Endothelial cell of coronary artery (primary cell): Measurements from ENCODE around the gene NRROS. TPM values are rescaled to one million over a fixed set of nuclear protein-coding genes. Genes with fewer than 3 reads are reported as not detected.

Experiments used
- total RNA-seq: library from RNA; depleted of rRNA; stranded (reverse); fragments of >200 nt; gene quantifications from 2 replicates; pipeline ENCODE4 v1.2.3, GENCODE V29; 2014

The NRROS gene
- total RNA-seq: 1.9 and 5.2 TPM in 2 replicates

GRCh38 chr3:196639483-196640296 lies at the start of gene NRROS:
TSS of gene NRROS (plus strand) at chr3:196639694. CDS start at chr3:196654540, 14,846 bp downstream.

Other genes with a start within 250 kb of the NRROS start
- gene UBXN7, start 207.3 kb upstream of the NRROS start, total RNA-seq: 15.6 and 20.8 TPM in 2 replicates
- gene RNF168, start 135.9 kb upstream of the NRROS start, total RNA-seq: 21.6 and 24.6 TPM in 2 replicates
- gene SMCO1, start 124.3 kb upstream of the NRROS start, total RNA-seq: not detected in 2 replicates
- 8.1 and 9.4 TPM in 2 replicates for gene WDR53, start 71.1 kb upstream of the NRROS start, total RNA-seq
- 13.4 and 14.0 TPM in 2 replicates for gene FBXO45, start 71.0 kb upstream of the NRROS start, total RNA-seq
- gene CEP19, start 72.6 kb downstream of the NRROS start, total RNA-seq: 1.3 and 2.4 TPM in 2 replicates
- 12.7 and 14.2 TPM in 2 replicates for gene PIGX, start 72.7 kb downstream of the NRROS start, total RNA-seq
- gene PAK2, start 100.2 kb downstream of the NRROS start, total RNA-seq: 49.3 and 72.7 TPM in 2 replicates
- 36.4 and 44.8 TPM in 2 replicates for gene SENP5, start 228.2 kb downstream of the NRROS start, total RNA-seq